Measurements from ENCODE around the gene AFF3.

AFF3 gene

GRCh38 chr2:99711144-99711543 is 431.2 kb downstream of the AFF3 start:
- no peak overlapping the region for H3K27ac ChIP-seq (ENCODE audit: insufficient read depth, low read length, poor library complexity, severe bottlenecking)
- H3K4me3 ChIP-seq (ENCODE audit: insufficient read depth, low read depth, low read length, poor library complexity, severe bottlenecking): no peak overlapping the region
- no peak for DNase-seq
- H3K27me3 ChIP-seq (replicated peaks; ENCODE audit: control insufficient read depth, insufficient read depth, low read length, poor library complexity, severe bottlenecking): no peaks in the 10 kb centered on the region
- H3K4me1 ChIP-seq (ENCODE audit: control insufficient read depth, insufficient read depth, low read length, poor library complexity, severe bottlenecking): no peaks in the 10 kb centered on the region
- H3K36me3 ChIP-seq (ENCODE audit: control insufficient read depth, insufficient read depth, low read length): no peaks in the 10 kb centered on the region
- no peaks in the 10 kb centered on the region for H3K9me3 ChIP-seq (ENCODE audit: control insufficient read depth, low read length)

GRCh38 chr2:99710721-99711120 is 431.7 kb downstream of the AFF3 start:
- H3K9me3 ChIP-seq (ENCODE audit: control insufficient read depth, low read length): no peaks in the 10 kb centered on the region
- H3K36me3 ChIP-seq (ENCODE audit: control insufficient read depth, insufficient read depth, low read length): no peaks in the 10 kb centered on the region
- no peak for DNase-seq
- no peak overlapping the region for H3K4me3 ChIP-seq (ENCODE audit: insufficient read depth, low read depth, low read length, poor library complexity, severe bottlenecking)
- H3K27me3 ChIP-seq (replicated peaks; ENCODE audit: control insufficient read depth, insufficient read depth, low read length, poor library complexity, severe bottlenecking): no peaks in the 10 kb centered on the region
- no peaks in the 10 kb centered on the region for H3K4me1 ChIP-seq (ENCODE audit: control insufficient read depth, insufficient read depth, low read length, poor library complexity, severe bottlenecking)
- H3K27ac ChIP-seq (ENCODE audit: insufficient read depth, low read length, poor library complexity, severe bottlenecking): no peak overlapping the region

GRCh38 chr2:99709229-99709628 is 433.2 kb downstream of the AFF3 start:
- Histone ChIP-seq H3K4me1 (ENCODE audit: control insufficient read depth, insufficient read depth, low read length, poor library complexity, severe bottlenecking) (no peaks in the 10 kb centered on the region), H3K27me3 (replicated peaks; ENCODE audit: control insufficient read depth, insufficient read depth, low read length, poor library complexity, severe bottlenecking) (no peaks in the 10 kb centered on the region), H3K9me3 (ENCODE audit: control insufficient read depth, low read length) (no peaks in the 10 kb centered on the region), H3K27ac (ENCODE audit: insufficient read depth, low read length, poor library complexity, severe bottlenecking) (no peak overlapping the region), H3K36me3 (ENCODE audit: control insufficient read depth, insufficient read depth, low read length) (no peaks in the 10 kb centered on the region), H3K4me3 (ENCODE audit: insufficient read depth, low read depth, low read length, poor library complexity, severe bottlenecking) (no peak overlapping the region)
- no peak for DNase-seq

DNA sequence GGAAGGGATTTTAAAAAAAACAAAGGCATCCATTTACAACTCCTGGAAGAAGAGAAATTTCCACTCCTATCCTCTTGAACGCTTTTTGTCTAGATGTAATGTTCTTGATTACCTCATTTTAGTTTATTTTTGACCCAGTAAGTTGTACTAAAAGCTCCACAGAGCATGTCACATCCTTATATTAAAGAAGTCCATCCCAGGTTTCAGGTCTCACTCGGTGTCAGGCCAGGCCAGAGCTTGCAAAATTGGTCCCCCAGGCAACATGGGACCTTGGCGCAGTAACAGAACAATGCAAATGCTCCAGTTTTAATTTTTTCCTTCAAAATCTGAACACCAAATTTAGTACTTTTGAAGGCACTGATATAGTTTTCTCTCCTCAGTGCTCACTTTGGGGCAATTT is 434.2 kb downstream of the AFF3 start:
- no peak overlapping the region for H3K27ac ChIP-seq (ENCODE audit: insufficient read depth, low read length, poor library complexity, severe bottlenecking)
- no peaks in the 10 kb centered on the region for H3K27me3 ChIP-seq (replicated peaks; ENCODE audit: control insufficient read depth, insufficient read depth, low read length, poor library complexity, severe bottlenecking)
- H3K4me1 ChIP-seq (ENCODE audit: control insufficient read depth, insufficient read depth, low read length, poor library complexity, severe bottlenecking): no peaks in the 10 kb centered on the region
- H3K36me3 ChIP-seq (ENCODE audit: control insufficient read depth, insufficient read depth, low read length): no peaks in the 10 kb centered on the region
- DNase-seq: no peak
- no peaks in the 10 kb centered on the region for H3K9me3 ChIP-seq (ENCODE audit: control insufficient read depth, low read length)
- H3K4me3 ChIP-seq (ENCODE audit: insufficient read depth, low read depth, low read length, poor library complexity, severe bottlenecking): no peak overlapping the region

DNA sequence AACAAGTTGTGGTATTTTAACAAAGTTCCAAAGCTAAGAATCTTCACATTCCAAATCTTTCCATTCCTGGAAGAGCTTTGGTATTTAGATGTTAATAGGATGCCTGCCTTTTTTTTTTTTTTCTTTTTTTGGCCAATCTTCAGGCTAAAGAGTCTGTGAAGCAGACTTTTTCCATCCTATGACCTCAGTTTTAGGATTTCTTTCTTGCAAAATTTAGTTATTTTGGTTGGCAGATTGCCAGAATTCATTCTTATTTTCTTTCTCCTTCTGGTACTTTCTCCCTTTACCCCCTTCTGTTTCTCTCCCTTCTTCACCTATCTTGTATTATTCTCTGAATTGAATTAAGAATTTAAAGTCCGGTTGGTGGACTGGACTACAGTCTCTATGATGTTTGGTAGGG is 434.8 kb downstream of the AFF3 start:
- no peak for DNase-seq
- no peak overlapping the region for H3K4me3 ChIP-seq (ENCODE audit: insufficient read depth, low read depth, low read length, poor library complexity, severe bottlenecking)
- H3K4me1 ChIP-seq (ENCODE audit: control insufficient read depth, insufficient read depth, low read length, poor library complexity, severe bottlenecking): no peaks in the 10 kb centered on the region
- H3K9me3 ChIP-seq (ENCODE audit: control insufficient read depth, low read length): no peaks in the 10 kb centered on the region
- no peaks in the 10 kb centered on the region for H3K36me3 ChIP-seq (ENCODE audit: control insufficient read depth, insufficient read depth, low read length)
- H3K27ac ChIP-seq (ENCODE audit: insufficient read depth, low read length, poor library complexity, severe bottlenecking): no peak overlapping the region
- no peaks in the 10 kb centered on the region for H3K27me3 ChIP-seq (replicated peaks; ENCODE audit: control insufficient read depth, insufficient read depth, low read length, poor library complexity, severe bottlenecking)

- Histone ChIP-seq H3K4me3 (ENCODE audit: insufficient read depth, low read depth, low read length, poor library complexity, severe bottlenecking) (no peak overlapping the region), H3K36me3 (ENCODE audit: control insufficient read depth, insufficient read depth, low read length) (no peaks in the 10 kb centered on the region), H3K27me3 (replicated peaks; ENCODE audit: control insufficient read depth, insufficient read depth, low read length, poor library complexity, severe bottlenecking) (no peaks in the 10 kb centered on the region), H3K27ac (ENCODE audit: insufficient read depth, low read length, poor library complexity, severe bottlenecking) (no peak overlapping the region), H3K4me1 (ENCODE audit: control insufficient read depth, insufficient read depth, low read length, poor library complexity, severe bottlenecking) (no peaks in the 10 kb centered on the region), H3K9me3 (ENCODE audit: control insufficient read depth, low read length) (no peaks in the 10 kb centered on the region)
- no peak for DNase-seq
Measured at GRCh38 chr2:99706735-99707134, 435.7 kb downstream of the AFF3 start.

- no peaks in the 10 kb centered on the region for H3K4me1 ChIP-seq (ENCODE audit: control insufficient read depth, insufficient read depth, low read length, poor library complexity, severe bottlenecking)
- no peaks in the 10 kb centered on the region for H3K9me3 ChIP-seq (ENCODE audit: control insufficient read depth, low read length)
- H3K27me3 ChIP-seq (replicated peaks; ENCODE audit: control insufficient read depth, insufficient read depth, low read length, poor library complexity, severe bottlenecking): no peaks in the 10 kb centered on the region
- DNase-seq: no peak
- H3K27ac ChIP-seq (ENCODE audit: insufficient read depth, low read length, poor library complexity, severe bottlenecking): no peak overlapping the region
- H3K4me3 ChIP-seq (ENCODE audit: insufficient read depth, low read depth, low read length, poor library complexity, severe bottlenecking): no peak overlapping the region
- H3K36me3 ChIP-seq (ENCODE audit: control insufficient read depth, insufficient read depth, low read length): no peaks in the 10 kb centered on the region
Measured at GRCh38 chr2:99701503-99701902, 440.9 kb downstream of the AFF3 start.

- no peak overlapping the region for H3K4me3 ChIP-seq (ENCODE audit: insufficient read depth, low read depth, low read length, poor library complexity, severe bottlenecking)
- no peaks in the 10 kb centered on the region for H3K27me3 ChIP-seq (replicated peaks; ENCODE audit: control insufficient read depth, insufficient read depth, low read length, poor library complexity, severe bottlenecking)
- no peaks in the 10 kb centered on the region for H3K36me3 ChIP-seq (ENCODE audit: control insufficient read depth, insufficient read depth, low read length)
- no peak overlapping the region for H3K27ac ChIP-seq (ENCODE audit: insufficient read depth, low read length, poor library complexity, severe bottlenecking)
- H3K4me1 ChIP-seq (ENCODE audit: control insufficient read depth, insufficient read depth, low read length, poor library complexity, severe bottlenecking): no peaks in the 10 kb centered on the region
- no peak for DNase-seq
- H3K9me3 ChIP-seq (ENCODE audit: control insufficient read depth, low read length): no peaks in the 10 kb centered on the region
Measured at GRCh38 chr2:99700482-99701398, 441.6 kb downstream of the AFF3 start.

DNA sequence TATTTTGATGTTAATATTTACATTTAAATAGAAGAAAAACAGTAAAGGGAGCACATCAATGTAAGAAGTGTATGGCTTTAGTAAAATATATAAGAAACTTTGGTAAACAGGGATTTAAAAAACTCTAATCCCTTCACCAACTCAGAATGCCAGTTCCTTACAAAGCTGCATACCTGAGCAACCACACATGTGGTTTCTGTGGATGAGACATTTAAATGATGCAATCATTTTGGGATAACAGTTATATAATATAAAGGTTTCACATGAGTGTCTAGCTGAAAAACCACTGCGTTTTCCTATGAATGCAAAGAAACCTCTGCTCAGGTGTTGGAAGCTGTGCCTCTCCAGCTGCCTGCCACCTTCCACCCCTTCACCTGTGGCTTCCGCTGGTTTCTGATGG is 443.5 kb downstream of the AFF3 start:
- Histone ChIP-seq H3K27me3 (replicated peaks; ENCODE audit: control insufficient read depth, insufficient read depth, low read length, poor library complexity, severe bottlenecking) (no peaks in the 10 kb centered on the region), H3K36me3 (ENCODE audit: control insufficient read depth, insufficient read depth, low read length) (no peaks in the 10 kb centered on the region), H3K9me3 (ENCODE audit: control insufficient read depth, low read length) (no peaks in the 10 kb centered on the region), H3K4me3 (ENCODE audit: insufficient read depth, low read depth, low read length, poor library complexity, severe bottlenecking) (no peak overlapping the region), H3K27ac (ENCODE audit: insufficient read depth, low read length, poor library complexity, severe bottlenecking) (no peak overlapping the region), H3K4me1 (ENCODE audit: control insufficient read depth, insufficient read depth, low read length, poor library complexity, severe bottlenecking) (no peaks in the 10 kb centered on the region)
- DNase-seq: no peak

DNA sequence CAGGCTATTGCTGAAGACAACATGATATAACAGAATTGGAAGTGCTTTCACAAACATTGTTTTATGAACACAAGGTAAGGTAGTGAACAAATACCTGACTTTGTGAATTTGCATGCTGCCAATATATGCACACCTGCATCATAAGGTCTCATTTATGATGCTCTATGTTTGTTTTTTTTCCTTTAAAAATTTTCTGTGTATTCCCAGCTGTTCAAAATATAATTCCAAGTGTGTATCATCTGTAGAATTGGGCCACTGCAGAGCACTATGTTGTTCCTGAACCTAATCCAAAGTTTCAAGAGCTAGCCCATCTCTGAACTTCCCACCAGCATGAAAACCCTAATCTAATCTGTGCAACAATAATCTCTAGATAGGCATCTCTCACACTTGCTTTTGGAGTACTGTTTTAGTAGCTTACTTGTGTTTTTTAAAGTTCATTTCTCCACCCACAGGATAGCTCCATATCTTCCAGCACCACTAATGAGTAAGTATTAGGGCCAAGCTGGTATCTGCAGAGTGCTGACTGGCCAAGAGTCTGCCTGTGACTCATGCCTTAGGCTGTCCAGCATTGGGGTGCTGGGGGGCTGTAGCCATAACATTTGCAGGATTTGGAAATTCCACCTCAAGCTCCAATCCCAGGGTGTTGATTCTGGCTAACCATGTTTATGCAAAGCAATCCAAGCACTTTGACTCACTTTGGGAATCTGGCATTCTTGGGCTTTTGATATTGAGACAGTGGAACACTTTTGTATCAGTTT is 444.4 kb downstream of the AFF3 start:
- Histone ChIP-seq H3K4me3 (ENCODE audit: insufficient read depth, low read depth, low read length, poor library complexity, severe bottlenecking) (no peak overlapping the region), H3K36me3 (ENCODE audit: control insufficient read depth, insufficient read depth, low read length) (no peaks in the 10 kb centered on the region), H3K27ac (ENCODE audit: insufficient read depth, low read length, poor library complexity, severe bottlenecking) (no peak overlapping the region), H3K9me3 (ENCODE audit: control insufficient read depth, low read length) (no peaks in the 10 kb centered on the region), H3K4me1 (ENCODE audit: control insufficient read depth, insufficient read depth, low read length, poor library complexity, severe bottlenecking) (no peaks in the 10 kb centered on the region), H3K27me3 (replicated peaks; ENCODE audit: control insufficient read depth, insufficient read depth, low read length, poor library complexity, severe bottlenecking) (no peaks in the 10 kb centered on the region)
- DNase-seq: no peak

Measured in effector memory CD4-positive, alpha-beta T cell (primary cell).